Measurements from ENCODE around the gene RIMBP2.

GRCh38 chr12:130538343-130539095, 177.6 kb downstream of the RIMBP2 start:
- TF ChIP-seq EP300 (IDR thresholded peaks at IDR 0.05) (no peak), CTCF (IDR thresholded peaks at IDR 0.05) (no peak)
